Dermis blood vessel endothelial cell (primary cell): ENCODE results near the gene ANKS1A. TPM values are rescaled to one million over a fixed set of nuclear protein-coding genes. Genes with fewer than 3 reads are reported as not detected.

ENCODE experiments used
- DNase-seq: peaks from one replicate; pipeline ENCODE4 v3.0.0; 2010
- total RNA-seq: library from RNA; depleted of rRNA; stranded (reverse); fragments of >200 nt; gene quantifications from 2 replicates; pipeline ENCODE4 v1.2.3, GENCODE V29; 2014

The ANKS1A gene
- total RNA-seq, 1 donor from 2014 or later = 53.6 TPM

GRCh38 chr6:35072698-35073055, 183.6 kb downstream of the ANKS1A start:
- DNase-seq = no peak

GRCh38 chr6:35073211-35073610, 184.2 kb downstream of the ANKS1A start:
- no peak for DNase-seq

- DNase-seq = no peak
These were observed 184.9 kb downstream of the ANKS1A start for GRCh38 chr6:35073766-35074471.

- no peak for DNase-seq
These were observed 188.1 kb downstream of the ANKS1A start for GRCh38 chr6:35076997-35077712.

GRCh38 chr6:35077713-35078105, 188.7 kb downstream of the ANKS1A start:
- no peak for DNase-seq

GRCh38 chr6:35078226-35078850, 189.3 kb downstream of the ANKS1A start:
- DNase-seq = no peak

GRCh38 chr6:35078896-35079295, 189.8 kb downstream of the ANKS1A start:
- DNase-seq = no peak

- DNase-seq = no peak
These were observed 190.4 kb downstream of the ANKS1A start for GRCh38 chr6:35079311-35080000.

GRCh38 chr6:35080016-35080680, 191.1 kb downstream of the ANKS1A start:
- DNase-seq = no peak

GRCh38 chr6:35080821-35081425, 191.9 kb downstream of the ANKS1A start:
- DNase-seq = no peak

- DNase-seq = no peak
These were observed 192.4 kb downstream of the ANKS1A start for GRCh38 chr6:35081426-35081851.

GRCh38 chr6:35082046-35082732, 193.1 kb downstream of the ANKS1A start:
- no peak for DNase-seq

- DNase-seq = no peak
These were observed 193.8 kb downstream of the ANKS1A start for GRCh38 chr6:35082733-35083403.

GRCh38 chr6:35083507-35083906, 194.5 kb downstream of the ANKS1A start:
- DNase-seq = no peak

- DNase-seq = no peak
These were observed 195.0 kb downstream of the ANKS1A start for GRCh38 chr6:35084041-35084491.

GRCh38 chr6:35084511-35085203, 195.6 kb downstream of the ANKS1A start:
- no peak for DNase-seq

GRCh38 chr6:35085359-35086281, 196.6 kb downstream of the ANKS1A start:
- no peak for DNase-seq

- no peak for DNase-seq
These were observed 197.2 kb downstream of the ANKS1A start for GRCh38 chr6:35086282-35086632.
